ENCODE data around the gene DAP. TPM values are rescaled to one million over a fixed set of nuclear protein-coding genes. Genes with fewer than 3 reads are reported as not detected.
A peak's percentile ranks its signal among the peaks of the same experiment; 100 is the strongest.

Gene DAP
- total RNA-seq, 1 experiment from 2014 or later, result 106 TPM

DNA sequence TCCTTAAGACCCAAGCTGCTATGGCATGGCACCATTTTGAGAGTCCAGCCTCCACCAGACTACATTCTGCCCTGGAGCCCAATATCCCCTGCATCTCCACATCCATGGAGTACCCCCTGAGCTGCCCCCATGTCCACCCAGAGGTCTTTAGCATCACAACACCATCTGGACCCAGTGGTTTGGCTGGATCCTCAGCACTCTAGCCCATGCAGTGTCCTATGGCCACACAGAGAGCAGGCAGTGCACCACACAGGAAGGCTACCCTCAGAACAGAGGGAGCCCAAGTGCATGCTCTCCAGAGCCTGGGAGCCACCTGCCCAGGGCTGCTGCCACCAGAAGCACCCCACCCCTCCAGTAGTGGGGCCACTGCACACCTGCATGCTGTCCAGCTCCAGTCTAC is 18.6 kb upstream of the DAP start:
- Histone ChIP-seq H3K9me2 (replicated peaks; ENCODE audit: low read length) (no peaks in the 10 kb centered on the region), H3K79me2 (ENCODE audit: low read length) (no peaks in the 10 kb centered on the region), H3K27me3 (ENCODE audit: low read length) (no peaks in the 10 kb centered on the region), H3K4me2 (ENCODE audit: low read length) (no peak overlapping the region), H3K4me1 (ENCODE audit: insufficient read depth, low read length) (no peaks in the 10 kb centered on the region), H3K4me3 (ENCODE audit: low read length) (no peak overlapping the region), H3K36me3 (ENCODE audit: low read depth, low read length) (no peaks in the 10 kb centered on the region), H4K20me1 (ENCODE audit: low read length) (no peaks in the 10 kb centered on the region), H3K9me3 (ENCODE audit: low read length) (no peaks in the 10 kb centered on the region), H3K27ac (ENCODE audit: low read length) (no peak overlapping the region), H3F3A (ENCODE audit: low read length, unreplicated experiment) (no peaks in the 10 kb centered on the region), H2AFZ (ENCODE audit: low read length) (no peak overlapping the region), H3K9ac (ENCODE audit: low read length) (no peak overlapping the region)
- ChIA-PET POLR2A (ENCODE audit: unreplicated experiment) (no interaction called here), CTCF (no interaction called here)
- no peak for TF ChIP-seq EZH2 (IDR thresholded peaks at IDR 0.05; ENCODE audit: low read length, unreplicated experiment)
- TF ChIP-seq, protein P1, sequence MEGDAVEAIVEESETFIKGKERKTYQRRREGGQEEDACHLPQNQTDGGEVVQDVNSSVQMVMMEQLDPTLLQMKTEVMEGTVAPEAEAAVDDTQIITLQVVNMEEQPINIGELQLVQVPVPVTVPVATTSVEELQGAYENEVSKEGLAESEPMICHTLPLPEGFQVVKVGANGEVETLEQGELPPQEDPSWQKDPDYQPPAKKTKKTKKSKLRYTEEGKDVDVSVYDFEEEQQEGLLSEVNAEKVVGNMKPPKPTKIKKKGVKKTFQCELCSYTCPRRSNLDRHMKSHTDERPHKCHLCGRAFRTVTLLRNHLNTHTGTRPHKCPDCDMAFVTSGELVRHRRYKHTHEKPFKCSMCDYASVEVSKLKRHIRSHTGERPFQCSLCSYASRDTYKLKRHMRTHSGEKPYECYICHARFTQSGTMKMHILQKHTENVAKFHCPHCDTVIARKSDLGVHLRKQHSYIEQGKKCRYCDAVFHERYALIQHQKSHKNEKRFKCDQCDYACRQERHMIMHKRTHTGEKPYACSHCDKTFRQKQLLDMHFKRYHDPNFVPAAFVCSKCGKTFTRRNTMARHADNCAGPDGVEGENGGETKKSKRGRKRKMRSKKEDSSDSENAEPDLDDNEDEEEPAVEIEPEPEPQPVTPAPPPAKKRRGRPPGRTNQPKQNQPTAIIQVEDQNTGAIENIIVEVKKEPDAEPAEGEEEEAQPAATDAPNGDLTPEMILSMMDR (conservative IDR thresholded peaks at IDR 0.05; ENCODE audit: low read depth, low read length), result no peak
- TF ChIP-seq EZH2phosphoT487 (IDR thresholded peaks at IDR 0.05; ENCODE audit: borderline replicate concordance, low read length), result no peak
- intact Hi-C loops (cut with micrococcal nuclease), result no loop called here
- no TSS peak for BruUV-seq (replicated peaks)
- no peak for DNase-seq
- no peak for ATAC-seq

DNA sequence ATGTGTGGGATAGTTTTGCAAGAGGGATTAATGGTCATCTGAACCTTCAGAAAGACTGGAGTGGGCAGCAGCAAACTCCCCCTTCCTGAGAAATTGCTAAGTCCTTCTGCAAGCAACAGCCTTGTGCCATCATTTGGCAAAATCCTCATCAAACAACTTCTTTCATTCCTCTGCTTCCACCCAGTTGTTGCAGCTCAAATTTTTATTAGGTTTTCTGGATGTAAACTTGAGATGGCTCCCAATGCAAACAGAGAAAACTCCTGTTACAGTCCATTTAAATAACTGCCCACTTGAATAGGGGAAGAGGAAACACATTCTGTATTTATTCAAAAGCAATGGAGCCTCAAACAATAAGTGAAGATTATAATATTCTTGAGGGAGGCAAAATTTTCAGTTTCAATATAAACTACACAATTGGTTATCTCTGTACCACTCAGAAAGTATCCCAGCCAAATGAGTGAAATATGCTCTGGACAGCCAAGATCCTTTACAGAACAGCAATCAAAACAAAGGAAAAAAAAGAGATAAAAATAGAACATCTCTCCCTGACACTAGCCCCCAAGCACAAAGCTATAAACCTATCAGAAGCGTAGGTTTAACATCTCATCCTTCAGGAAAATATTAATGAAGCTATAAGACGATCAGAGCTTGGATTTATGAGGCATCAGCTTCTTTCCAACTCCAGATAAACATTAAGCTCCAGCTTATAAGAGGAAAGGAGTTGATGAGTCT is 17.3 kb upstream of the DAP start:
- no peak overlapping the region for H2AFZ ChIP-seq (ENCODE audit: low read length)
- H3K4me1 ChIP-seq (ENCODE audit: insufficient read depth, low read length), result no peaks in the 10 kb centered on the region
- ChIA-PET CTCF (no interaction called here), POLR2A (ENCODE audit: unreplicated experiment) (interaction anchor here (0.7 kb wide), 1 partner anchor 53 kb away, joined by 8 read pairs; no protein-coding TSS in a partner anchor)
- peak; percentile 59 for ATAC-seq
- no peak overlapping the region for H3K4me2 ChIP-seq (ENCODE audit: low read length)
- BruUV-seq (replicated peaks), result no TSS peak
- intact Hi-C loops (cut with micrococcal nuclease), result no loop called here
- TF ChIP-seq, protein P1 (conservative IDR thresholded peaks at IDR 0.05; ENCODE audit: low read depth, low read length), result no peak
- no peak for TF ChIP-seq EZH2phosphoT487 (IDR thresholded peaks at IDR 0.05; ENCODE audit: borderline replicate concordance, low read length)
- TF ChIP-seq EZH2 (IDR thresholded peaks at IDR 0.05; ENCODE audit: low read length, unreplicated experiment), result no peak
- H3K9ac ChIP-seq (ENCODE audit: low read length), result no peak overlapping the region
- no peaks in the 10 kb centered on the region for H3F3A ChIP-seq (ENCODE audit: low read length, unreplicated experiment)
- no peaks in the 10 kb centered on the region for H4K20me1 ChIP-seq (ENCODE audit: low read length)
- DNase-seq, result no peak
- 0 out of 2 replicates have a peak, but pooled peaks cover under 1% of the 10 kb centered on the region for H3K9me2 ChIP-seq (replicated peaks; ENCODE audit: low read length)
- H3K27me3 ChIP-seq (ENCODE audit: low read length), result no peaks in the 10 kb centered on the region
- no peak overlapping the region for H3K27ac ChIP-seq (ENCODE audit: low read length)
- H3K79me2 ChIP-seq (ENCODE audit: low read length), result no peaks in the 10 kb centered on the region
- no peaks in the 10 kb centered on the region for H3K36me3 ChIP-seq (ENCODE audit: low read depth, low read length)
- H3K4me3 ChIP-seq (ENCODE audit: low read length), result no peak overlapping the region
- no peaks in the 10 kb centered on the region for H3K9me3 ChIP-seq (ENCODE audit: low read length)

DNA sequence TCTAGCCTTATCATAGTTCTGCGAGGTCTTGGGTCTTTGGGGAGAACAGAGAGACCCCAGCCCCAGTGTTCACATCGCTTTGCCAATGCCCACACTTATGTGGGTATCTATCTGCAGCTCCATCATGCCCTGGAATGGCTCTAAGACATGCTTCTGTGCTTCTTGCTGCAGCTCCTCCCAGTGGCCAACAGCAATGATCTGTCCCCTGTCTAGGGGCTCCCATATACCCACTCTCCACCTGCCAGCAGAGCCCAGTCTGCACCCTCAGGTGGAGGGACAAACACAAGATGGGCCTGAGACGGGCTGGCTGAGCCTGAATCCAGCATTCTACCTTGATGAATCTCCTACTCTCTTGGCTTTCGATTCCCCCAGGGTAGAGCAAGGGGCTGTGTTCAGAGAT is 14.6 kb upstream of the DAP start:
- no peaks in the 10 kb centered on the region for H4K20me1 ChIP-seq (ENCODE audit: low read length)
- H3K79me2 ChIP-seq (ENCODE audit: low read length), result no peaks in the 10 kb centered on the region
- ChIA-PET POLR2A (ENCODE audit: unreplicated experiment) (no interaction called here), CTCF (no interaction called here)
- H3K9ac ChIP-seq (ENCODE audit: low read length), result no peak overlapping the region
- no peaks in the 10 kb centered on the region for H3K4me1 ChIP-seq (ENCODE audit: insufficient read depth, low read length)
- DNase-seq (no peak), ATAC-seq (no peak)
- BruUV-seq (replicated peaks), result no TSS peak
- no peak overlapping the region for H2AFZ ChIP-seq (ENCODE audit: low read length)
- no peak overlapping the region for H3K27ac ChIP-seq (ENCODE audit: low read length)
- no peak overlapping the region for H3K4me3 ChIP-seq (ENCODE audit: low read length)
- no peak overlapping the region for H3K4me2 ChIP-seq (ENCODE audit: low read length)
- no peaks in the 10 kb centered on the region for H3K36me3 ChIP-seq (ENCODE audit: low read depth, low read length)
- TF ChIP-seq EZH2phosphoT487 (IDR thresholded peaks at IDR 0.05; ENCODE audit: borderline replicate concordance, low read length) (no peak), EZH2 (IDR thresholded peaks at IDR 0.05; ENCODE audit: low read length, unreplicated experiment) (no peak)
- TF ChIP-seq, protein P1 (conservative IDR thresholded peaks at IDR 0.05; ENCODE audit: low read depth, low read length), result peak; percentile 43
- no peaks in the 10 kb centered on the region for H3K27me3 ChIP-seq (ENCODE audit: low read length)
- intact Hi-C loops (cut with micrococcal nuclease), result no loop called here
- no peaks in the 10 kb centered on the region for H3K9me3 ChIP-seq (ENCODE audit: low read length)
- H3F3A ChIP-seq (ENCODE audit: low read length, unreplicated experiment), result no peaks in the 10 kb centered on the region
- H3K9me2 ChIP-seq (replicated peaks; ENCODE audit: low read length), result 0 out of 2 replicates have a peak, but pooled peaks cover 4% of the 10 kb centered on the region

Data from PC-3 (cell line).